SIG-M5 treated with dmso at 0.1 percent for 504 hours (cell line): ENCODE results near the gene RAB3IL1.
A peak's percentile ranks its signal among the peaks of the same experiment; 100 is the strongest.
"Not testable (repeated sequence)": the region's sequence is repeated elsewhere in the genome, so short reads cannot be mapped to it uniquely, and the experiment has no call there.

Experiments
- DNase-seq: peaks from one replicate; lab custom pipeline; 2025; ENCODE audit not compliant: unreplicated experiment; lab: John Stamatoyannopoulos, UW

Gene RAB3IL1

GRCh38 chr11:61887839-61888494, 29.4 kb downstream of the RAB3IL1 start:
- no peak for DNase-seq

- DNase-seq: no peak
These were observed 30.7 kb downstream of the RAB3IL1 start for GRCh38 chr11:61886643-61887042.

GRCh38 chr11:61885784-61886580, 31.4 kb downstream of the RAB3IL1 start:
- DNase-seq: no peak

- DNase-seq: no peak
These were observed 32.1 kb downstream of the RAB3IL1 start for GRCh38 chr11:61885166-61885778.

- no peak for DNase-seq
These were observed 33.4 kb downstream of the RAB3IL1 start for GRCh38 chr11:61883947-61884346.

GRCh38 chr11:61883327-61883726, 34.0 kb downstream of the RAB3IL1 start:
- DNase-seq: no peak

GRCh38 chr11:61882879-61883278, 34.5 kb downstream of the RAB3IL1 start:
- DNase-seq: no peak

GRCh38 chr11:61882267-61882666, 35.1 kb downstream of the RAB3IL1 start:
- not testable (repeated sequence) for DNase-seq

GRCh38 chr11:61881397-61881796, 36.0 kb downstream of the RAB3IL1 start:
- no peak for DNase-seq

- DNase-seq: no peak
These were observed 36.9 kb downstream of the RAB3IL1 start for GRCh38 chr11:61880454-61880853.

GRCh38 chr11:61880031-61880430, 37.3 kb downstream of the RAB3IL1 start:
- no peak for DNase-seq

GRCh38 chr11:61879152-61879551, 38.2 kb downstream of the RAB3IL1 start:
- DNase-seq: no peak

- no peak for DNase-seq
These were observed 41.7 kb downstream of the RAB3IL1 start for GRCh38 chr11:61875698-61876097.

- DNase-seq: no peak
These were observed 42.5 kb downstream of the RAB3IL1 start for GRCh38 chr11:61874853-61875252.

- no peak for DNase-seq
These were observed 43.0 kb downstream of the RAB3IL1 start for GRCh38 chr11:61874377-61874809.

- DNase-seq: no peak
These were observed 43.6 kb downstream of the RAB3IL1 start for GRCh38 chr11:61873588-61874376.

GRCh38 chr11:61872935-61873565, 44.3 kb downstream of the RAB3IL1 start:
- DNase-seq: no peak

GRCh38 chr11:61871158-61871597, 46.2 kb downstream of the RAB3IL1 start:
- peak; percentile 39 for DNase-seq

GRCh38 chr11:61870541-61871031, 46.8 kb downstream of the RAB3IL1 start:
- DNase-seq: no peak

- no peak for DNase-seq
These were observed 47.5 kb downstream of the RAB3IL1 start for GRCh38 chr11:61869708-61870451.
